GM11168 (cell line): ENCODE measurements around the gene ERP27.

Source experiments
- in situ Hi-C: fragments of 300-500 bp; cut with MboI; formaldehyde crosslinking; loops from one replicate; pipeline ENCODE4 v1.12.0; 2022; ENCODE audit warnings: low sequenced_read_pairs; ENCODE audit not compliant: unreplicated experiment

ERP27 gene

GRCh38 chr12:14910090-14910915 is 28.0 kb downstream of the ERP27 start:
- in situ Hi-C loops = no loop called here

GRCh38 chr12:14907953-14908352 is 30.4 kb downstream of the ERP27 start:
- in situ Hi-C loops = no loop called here

- in situ Hi-C loops = no loop called here
Measured at GRCh38 chr12:14906114-14906513, 32.2 kb downstream of the ERP27 start.

GRCh38 chr12:14905269-14906004 is 32.9 kb downstream of the ERP27 start:
- in situ Hi-C loops = no loop called here

- in situ Hi-C loops = no loop called here
Measured at GRCh38 chr12:14904854-14905253, 33.5 kb downstream of the ERP27 start.

- in situ Hi-C loops = no loop called here
Measured at GRCh38 chr12:14903386-14904098, 34.8 kb downstream of the ERP27 start.

- in situ Hi-C loops = no loop called here
Measured at GRCh38 chr12:14902465-14902864, 35.9 kb downstream of the ERP27 start.

GRCh38 chr12:14901228-14901562 is 37.1 kb downstream of the ERP27 start:
- in situ Hi-C loops = no loop called here

GRCh38 chr12:14900521-14901227 is 37.7 kb downstream of the ERP27 start:
- in situ Hi-C loops = no loop called here

- in situ Hi-C loops = no loop called here
Measured at GRCh38 chr12:14896521-14897169, 41.7 kb downstream of the ERP27 start.

- in situ Hi-C loops = no loop called here
Measured at GRCh38 chr12:14893506-14894250, 44.7 kb downstream of the ERP27 start.

- in situ Hi-C loops = no loop called here
Measured at GRCh38 chr12:14892726-14893505, 45.4 kb downstream of the ERP27 start.

- in situ Hi-C loops = no loop called here
Measured at GRCh38 chr12:14890701-14891100, 47.6 kb downstream of the ERP27 start.

GRCh38 chr12:14886271-14886670 is 52.1 kb downstream of the ERP27 start:
- in situ Hi-C loops = no loop called here

GRCh38 chr12:14885718-14886221 is 52.6 kb downstream of the ERP27 start, which contains the start of gene MGP:
Gene MGP, minus strand, starts transcription at chr12:14885854. Its CDS starts 63 bp downstream, at chr12:14885791.
- in situ Hi-C loops = no loop called here

GRCh38 chr12:14884458-14884878 is 53.9 kb downstream of the ERP27 start:
- in situ Hi-C loops = no loop called here

GRCh38 chr12:14883686-14884085 is 54.7 kb downstream of the ERP27 start:
- in situ Hi-C loops = no loop called here

- in situ Hi-C loops = no loop called here
Measured at GRCh38 chr12:14880890-14881453, 57.4 kb downstream of the ERP27 start.
